ENCODE data around the gene C6orf15.

The C6orf15 gene

GRCh38 chr6:31156641-31157040 lies 44.3 kb upstream of the C6orf15 start:
- no peak for TF ChIP-seq CTCF (conservative IDR thresholded peaks at IDR 0.05; ENCODE audit: control insufficient read depth, insufficient read depth, low read depth, low read length)
- H3K4me3 ChIP-seq (ENCODE audit: control insufficient read depth, low read depth, low read length) = no peak overlapping the region
- no peak for DNase-seq (ENCODE audit: low read depth)

DNA sequence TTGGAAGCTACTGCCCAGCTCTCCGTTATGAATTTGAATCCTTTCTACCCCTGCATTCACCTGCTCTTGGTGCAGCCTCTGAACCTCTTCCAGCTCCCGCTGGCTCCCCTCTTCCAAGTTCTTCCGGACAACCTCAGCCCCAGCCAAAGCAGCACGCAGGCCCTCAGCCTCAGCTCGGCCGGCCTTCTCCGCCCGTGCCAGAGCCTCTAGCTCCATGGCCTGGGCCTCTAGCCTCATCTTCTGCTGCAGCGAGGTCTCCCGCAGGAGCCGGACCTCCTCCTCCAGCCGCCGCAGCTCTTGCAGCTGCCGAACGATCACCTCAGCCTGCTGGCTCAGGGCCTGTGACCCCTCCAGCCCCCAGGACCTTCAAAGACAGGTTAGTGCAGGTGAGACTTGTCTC lies 42.1 kb upstream of the C6orf15 start:
- DNase-seq (ENCODE audit: low read depth) = no peak
- TF ChIP-seq CTCF (conservative IDR thresholded peaks at IDR 0.05; ENCODE audit: control insufficient read depth, insufficient read depth, low read depth, low read length) = no peak
- no peak overlapping the region for H3K4me3 ChIP-seq (ENCODE audit: control insufficient read depth, low read depth, low read length)

DNA sequence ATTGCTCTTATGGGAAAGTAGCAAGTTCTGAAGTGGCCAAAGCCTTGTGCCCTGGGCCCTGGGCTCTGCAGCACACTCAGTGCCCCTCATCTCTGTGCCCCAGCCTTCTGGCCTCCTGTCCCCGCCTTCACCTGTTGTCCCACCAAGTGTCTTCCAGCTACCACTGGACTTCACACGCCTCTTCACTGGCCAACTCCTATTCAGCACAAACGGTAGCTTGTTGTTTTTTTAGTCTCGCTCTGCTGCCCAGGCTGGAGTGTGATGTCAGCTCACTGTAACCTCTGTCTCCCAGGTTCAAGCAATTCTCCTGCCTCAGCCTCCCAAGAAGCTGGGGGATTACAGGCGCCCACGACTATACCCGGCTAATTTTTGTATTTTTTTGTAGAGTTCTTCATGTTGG lies 40.4 kb upstream of the C6orf15 start:
- TF ChIP-seq CTCF (conservative IDR thresholded peaks at IDR 0.05; ENCODE audit: control insufficient read depth, insufficient read depth, low read depth, low read length) = no peak
- H3K4me3 ChIP-seq (ENCODE audit: control insufficient read depth, low read depth, low read length) = no peak overlapping the region
- DNase-seq (ENCODE audit: low read depth) = no peak

GRCh38 chr6:31149827-31150447 lies 37.6 kb upstream of the C6orf15 start:
- no peak for TF ChIP-seq CTCF (conservative IDR thresholded peaks at IDR 0.05; ENCODE audit: control insufficient read depth, insufficient read depth, low read depth, low read length)
- H3K4me3 ChIP-seq (ENCODE audit: control insufficient read depth, low read depth, low read length) = no peak overlapping the region

GRCh38 chr6:31145386-31145785 lies 33.0 kb upstream of the C6orf15 start:
- no peak for DNase-seq (ENCODE audit: low read depth)
- no peak for TF ChIP-seq CTCF (conservative IDR thresholded peaks at IDR 0.05; ENCODE audit: control insufficient read depth, insufficient read depth, low read depth, low read length)
- H3K4me3 ChIP-seq (ENCODE audit: control insufficient read depth, low read depth, low read length) = no peak overlapping the region

More at GRCh38 chr6:31149827-31150447, 37.6 kb upstream of the C6orf15 start:
- DNase-seq (ENCODE audit: low read depth) = no peak

GRCh38 chr6:31144970-31145340 lies 32.6 kb upstream of the C6orf15 start:
- no peak for DNase-seq (ENCODE audit: low read depth)
- H3K4me3 ChIP-seq (ENCODE audit: control insufficient read depth, low read depth, low read length) = no peak overlapping the region
- no peak for TF ChIP-seq CTCF (conservative IDR thresholded peaks at IDR 0.05; ENCODE audit: control insufficient read depth, insufficient read depth, low read depth, low read length)

All from fibroblast of mammary gland (primary cell).